Heart left ventricle (tissue), 16 donors: ENCODE measurements around the gene KLHL41. TPM values are rescaled to one million over a fixed set of nuclear protein-coding genes. Genes with fewer than 3 reads are reported as not detected.

Source experiments
- ATAC-seq, 4 donors: fragments of 200-7000 bp; cut with Tn5 transposase; one replicate each; pipeline ENCODE4 v1.9.1; 2020 to 2022; ENCODE audit warnings: moderate library complexity in 4 of 4, mild to moderate bottlenecking in 3 of 4, moderate number of reproducible peaks in 1 of 4
- DNase-seq, 5 donors: peaks; one replicate each; pipeline ENCODE4 v3.0.0-alpha.2; 2020
- H3K27ac ChIP-seq, 12 donors: fragments of 200-600 bp; sonication (generic) in 4 of 12; one replicate each; pipeline versions ENCODE4 v1.5.0 to v1.8.0; 2016 to 2022; ENCODE audit warnings: mild to moderate bottlenecking in 2 of 12
- H3K27me3 ChIP-seq, 9 donors: fragments of 200-600 bp; sonication (generic) in 2 of 9; one replicate each; pipeline versions ENCODE4 v1.5.1 to v1.8.0; 2016 to 2022; ENCODE audit warnings: mild to moderate bottlenecking in 3 of 9
- H3K36me3 ChIP-seq, 9 donors: fragments of 200-600 bp; sonication (generic) in 2 of 9; one replicate each; pipeline versions ENCODE4 v1.5.0 to v1.8.0; 2018 to 2022; ENCODE audit warnings: mild to moderate bottlenecking in 2 of 9
- H3K4me1 ChIP-seq, 12 donors: fragments of 200-600 bp; sonication (generic) in 4 of 12; one replicate each; pipeline versions ENCODE4 v1.5.0 to v1.8.0; 2016 to 2022; ENCODE audit warnings: mild to moderate bottlenecking in 3 of 12
- H3K4me3 ChIP-seq, 12 donors: fragments of 200-600 bp; sonication (generic) in 4 of 12; one replicate each; pipeline versions ENCODE4 v1.5.0 to v1.8.0; 2017 to 2022; ENCODE audit warnings: mild to moderate bottlenecking in 9 of 12, moderate library complexity in 4 of 12
- H3K9me3 ChIP-seq, 12 donors: fragments of 200-600 bp; sonication (generic) in 4 of 12; one replicate each; pipeline versions ENCODE4 v1.5.0 to v1.8.0; 2016 to 2022; ENCODE audit warnings: mild to moderate bottlenecking in 1 of 12
- POLR2A ChIP-seq, 2 donors: fragments of 450-650 bp; IDR thresholded peaks; one replicate each; pipeline ENCODE4 v1.6.1; 2017; ENCODE audit warnings: antibody characterized with exemption in 2 of 2, mild to moderate bottlenecking in 2 of 2, moderate library complexity in 2 of 2
- WGBS, 4 donors: extraction: QIAGEN DNeasy Blood & Tissue Kit in 2 of 4; methylation state at CpG; one replicate each; pipeline versions ENCODE4 v1.1.5 to v1.1.7; 2013 to 2018; 5-methylcytosine and 5-hydroxymethylcytosine counted together
- intact Hi-C, 10 donors: fragments of 100-400 bp; cut with DNase I; formaldehyde crosslinking; loops; one replicate each; pipeline versions ENCODE4 v1.11.1 to v1.14.2; 2022
- polyA plus RNA-seq, 2 donors: library from polyadenylated mRNA; stranded (reverse); fragments of 200-250 nt; gene quantifications; one replicate each; pipeline ENCODE4 v1.2.3, GENCODE V29; 2013
- total RNA-seq, 9 donors: library from RNA; depleted of rRNA in 2 of 9; stranded (reverse); fragments of >200 nt in 2 of 9; fragmentation: NEBNext Ultra II Directional in 3 of 9; extraction: Animal tissue kit (Norgen Biotek cat#: 25700) in 3 of 9; gene quantifications; one replicate each; pipeline versions ENCODE4 v1.1.0 to v1.2.4, GENCODE V29; 2016 to 2023
- TF ChIP-seq, protein P1 (sequence below), 12 donors: fragments of 200-600 bp; sonication (generic) in 4 of 12; IDR thresholded peaks; one replicate each; pipeline versions ENCODE4 v1.5.0 to v1.8.0; 2018 to 2022; ENCODE audit warnings: antibody characterized with exemption in 12 of 12, mild to moderate bottlenecking in 5 of 12
- donor health status: ischemic (EF 13 %, LVEDD 7.1; RV severe dilation, severe dysfunction).
- donor health status: healthy with polysubstance abuse.
- donor health status: DM: no; HTN: yes; CAD: no.
- donor health status: DM: no; HTN: no; CAD: no.
- donor health status: ischemic (EF 25% LVEDD 6.9; RV normal size, moderate dysfunction).
- donor health status: ischemic (EF 25% LVEDD 5.7; RV mildly dilated, moderate dysfunction).
- donor health status: healthy.
- donor health status: DM: yes; HTN: yes; CAD: no.
- donor health status: ischemic (EF 35%, LVEDD 5.7; RV mildly dilated, moderate dysfunction).
- donor health status: nonischemic (EF 11% LVEDD 7.7; RV severe dilation, severe dysfunction).
- donor health status: DM: yes; HTN: yes; CAD: no.
- donor health status: PGD.
- donor health status: ischemic (EF 29% LVEDD 5.4; RV normal size, mild dysfunction).
- donor health status: nonischemic (EF 23%, LVEDD 6.1; RV moderate dilation, normal function).

Gene KLHL41
- total and polyA plus RNA-seq, 11 donors = 48.4 to 263 (median 103) TPM

DNA sequence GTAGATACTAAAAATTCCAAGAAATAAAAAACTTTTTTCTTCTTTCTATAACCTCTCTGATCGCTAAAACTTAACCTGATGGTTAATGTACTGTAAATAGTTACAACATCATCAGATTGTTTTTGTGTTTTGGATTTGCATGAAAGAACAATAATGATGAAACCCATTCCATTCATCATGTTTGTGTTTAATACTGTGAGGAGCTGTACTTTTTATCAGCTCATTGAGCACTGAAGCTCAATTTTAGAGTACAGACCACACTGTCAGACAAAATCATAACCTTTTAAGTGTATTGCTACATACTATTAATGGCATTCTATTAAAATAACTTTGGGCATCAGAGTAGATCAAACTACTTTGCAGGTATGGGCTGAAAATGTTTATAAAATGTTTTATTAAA, 45.0 kb upstream of the KLHL41 start:
- peaks cover 0 to 6% (median 0%) of the 10 kb centered on the region in 12 donors for H3K4me1 ChIP-seq
- no peaks in the 10 kb centered on the region for H3K9me3 ChIP-seq
- TF ChIP-seq, protein P1, sequence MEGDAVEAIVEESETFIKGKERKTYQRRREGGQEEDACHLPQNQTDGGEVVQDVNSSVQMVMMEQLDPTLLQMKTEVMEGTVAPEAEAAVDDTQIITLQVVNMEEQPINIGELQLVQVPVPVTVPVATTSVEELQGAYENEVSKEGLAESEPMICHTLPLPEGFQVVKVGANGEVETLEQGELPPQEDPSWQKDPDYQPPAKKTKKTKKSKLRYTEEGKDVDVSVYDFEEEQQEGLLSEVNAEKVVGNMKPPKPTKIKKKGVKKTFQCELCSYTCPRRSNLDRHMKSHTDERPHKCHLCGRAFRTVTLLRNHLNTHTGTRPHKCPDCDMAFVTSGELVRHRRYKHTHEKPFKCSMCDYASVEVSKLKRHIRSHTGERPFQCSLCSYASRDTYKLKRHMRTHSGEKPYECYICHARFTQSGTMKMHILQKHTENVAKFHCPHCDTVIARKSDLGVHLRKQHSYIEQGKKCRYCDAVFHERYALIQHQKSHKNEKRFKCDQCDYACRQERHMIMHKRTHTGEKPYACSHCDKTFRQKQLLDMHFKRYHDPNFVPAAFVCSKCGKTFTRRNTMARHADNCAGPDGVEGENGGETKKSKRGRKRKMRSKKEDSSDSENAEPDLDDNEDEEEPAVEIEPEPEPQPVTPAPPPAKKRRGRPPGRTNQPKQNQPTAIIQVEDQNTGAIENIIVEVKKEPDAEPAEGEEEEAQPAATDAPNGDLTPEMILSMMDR (IDR thresholded peaks at IDR 0.05) = no peak
- TF ChIP-seq POLR2A (IDR thresholded peaks at IDR 0.05) = no peak
- DNase-seq (no peak), ATAC-seq (no peak)
- H3K4me3 ChIP-seq = no peak overlapping the region
- WGBS, 4 donors = 91 to 98% (median 93%) methylated on average over 1 of the region's 1 CpG
- intact Hi-C loops = loop anchor here in 1 of 10 donors (10.0 kb wide), 1 partner anchor 1490 kb away; no protein-coding TSS in a partner anchor
- no peak overlapping the region for H3K27ac ChIP-seq
- H3K36me3 ChIP-seq = no peaks in the 10 kb centered on the region
- no peaks in the 10 kb centered on the region for H3K27me3 ChIP-seq

DNA sequence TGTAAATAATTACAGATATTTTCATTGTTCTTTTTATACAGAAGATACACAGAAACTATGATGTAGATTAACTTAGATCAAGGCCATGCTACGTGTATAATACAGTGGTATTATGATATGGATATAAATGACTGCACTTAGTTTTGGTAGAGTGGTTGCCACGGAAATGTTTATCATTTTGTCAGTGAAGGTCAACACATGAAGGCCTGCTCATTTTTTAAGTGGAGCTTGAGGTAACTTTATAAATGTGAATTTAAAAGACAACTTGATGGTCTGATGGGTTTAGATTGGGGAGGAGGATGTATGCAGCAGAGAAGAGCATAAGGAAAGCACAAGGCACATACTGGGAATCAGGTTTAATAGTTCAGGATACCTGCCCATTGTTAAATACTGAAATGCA, 44.6 kb upstream of the KLHL41 start:
- ATAC-seq (no peak), DNase-seq (no peak)
- peaks cover 0 to 6% (median 0%) of the 10 kb centered on the region in 12 donors for H3K4me1 ChIP-seq
- H3K9me3 ChIP-seq = no peaks in the 10 kb centered on the region
- H3K27ac ChIP-seq = no peak overlapping the region
- intact Hi-C loops = loop anchor here in 1 of 10 donors (10.0 kb wide), 1 partner anchor 1490 kb away; no protein-coding TSS in a partner anchor
- H3K4me3 ChIP-seq = no peak overlapping the region
- H3K27me3 ChIP-seq = no peaks in the 10 kb centered on the region
- no peaks in the 10 kb centered on the region for H3K36me3 ChIP-seq
- 61 to 79% (median 67%) methylated on average over 2 of the region's 2 CpGs for whole genome bisulfite sequencing, 4 donors
- TF ChIP-seq, protein P1 (IDR thresholded peaks at IDR 0.05) = no peak
- no peak for TF ChIP-seq POLR2A (IDR thresholded peaks at IDR 0.05)

DNA sequence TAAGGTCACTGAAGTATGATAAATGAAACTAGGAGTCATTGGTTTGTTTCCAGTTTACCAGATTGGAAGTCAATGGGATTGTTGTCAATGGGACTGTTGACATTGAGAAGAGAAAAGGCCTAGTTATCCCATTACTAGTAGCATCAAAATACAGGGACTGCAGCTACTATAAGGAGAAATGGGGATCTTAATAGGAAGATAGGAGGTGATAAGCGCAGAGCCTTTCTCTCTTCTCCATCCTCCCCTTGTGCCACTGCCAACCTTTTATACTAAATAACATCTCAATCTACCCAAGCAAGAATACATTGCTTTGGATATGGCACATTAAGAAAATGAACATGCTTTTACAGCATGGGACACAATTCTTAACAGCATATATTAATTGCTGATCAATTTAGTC, 40.7 kb upstream of the KLHL41 start:
- no peak overlapping the region for H3K4me3 ChIP-seq
- WGBS, 4 donors = 95 to 100% (median 98%) methylated on average over 1 of the region's 1 CpG
- intact Hi-C loops = loop anchor here in 1 of 10 donors (10.0 kb wide), 1 partner anchor 1494 kb away; no protein-coding TSS in a partner anchor
- no peak for ATAC-seq
- TF ChIP-seq, protein P1 (IDR thresholded peaks at IDR 0.05) = no peak
- TF ChIP-seq POLR2A (IDR thresholded peaks at IDR 0.05) = no peak
- H3K9me3 ChIP-seq = no peaks in the 10 kb centered on the region
- H3K27ac ChIP-seq = no peak overlapping the region
- H3K4me1 ChIP-seq = no peaks in the 10 kb centered on the region
- DNase-seq = no peak
- no peaks in the 10 kb centered on the region for H3K27me3 ChIP-seq
- no peaks in the 10 kb centered on the region for H3K36me3 ChIP-seq

- intact Hi-C loops = loop anchor here in 1 of 10 donors (10.0 kb wide), 1 partner anchor 1495 kb away; no protein-coding TSS in a partner anchor
- no peak for ATAC-seq
- WGBS, 4 donors = 63 to 77% (median 69%) methylated on average over 3 of the region's 3 CpGs
Observed at GRCh38 chr2:169469952-169470572, 39.4 kb upstream of the KLHL41 start.

More at GRCh38 chr2:169469952-169470572, 39.4 kb upstream of the KLHL41 start:
- H3K27ac ChIP-seq = no peak overlapping the region
- no peaks in the 10 kb centered on the region for H3K4me1 ChIP-seq
- no peaks in the 10 kb centered on the region for H3K27me3 ChIP-seq
- no peaks in the 10 kb centered on the region for H3K36me3 ChIP-seq
- no peak for DNase-seq
- no peaks in the 10 kb centered on the region for H3K9me3 ChIP-seq
- no peak for TF ChIP-seq POLR2A (IDR thresholded peaks at IDR 0.05)
- TF ChIP-seq, protein P1 (IDR thresholded peaks at IDR 0.05) = no peak
- H3K4me3 ChIP-seq = no peak overlapping the region
